ENCODE measurements around the gene ASPG.
A peak's percentile ranks its signal among the peaks of the same experiment; 100 is the strongest.

ASPG gene

GRCh38 chr14:104093366-104094055 is 8.0 kb downstream of the ASPG start:
- no peak for DNase-seq (ENCODE audit: low read depth in 4 of 4, low spot score in 1 of 4)

DNA sequence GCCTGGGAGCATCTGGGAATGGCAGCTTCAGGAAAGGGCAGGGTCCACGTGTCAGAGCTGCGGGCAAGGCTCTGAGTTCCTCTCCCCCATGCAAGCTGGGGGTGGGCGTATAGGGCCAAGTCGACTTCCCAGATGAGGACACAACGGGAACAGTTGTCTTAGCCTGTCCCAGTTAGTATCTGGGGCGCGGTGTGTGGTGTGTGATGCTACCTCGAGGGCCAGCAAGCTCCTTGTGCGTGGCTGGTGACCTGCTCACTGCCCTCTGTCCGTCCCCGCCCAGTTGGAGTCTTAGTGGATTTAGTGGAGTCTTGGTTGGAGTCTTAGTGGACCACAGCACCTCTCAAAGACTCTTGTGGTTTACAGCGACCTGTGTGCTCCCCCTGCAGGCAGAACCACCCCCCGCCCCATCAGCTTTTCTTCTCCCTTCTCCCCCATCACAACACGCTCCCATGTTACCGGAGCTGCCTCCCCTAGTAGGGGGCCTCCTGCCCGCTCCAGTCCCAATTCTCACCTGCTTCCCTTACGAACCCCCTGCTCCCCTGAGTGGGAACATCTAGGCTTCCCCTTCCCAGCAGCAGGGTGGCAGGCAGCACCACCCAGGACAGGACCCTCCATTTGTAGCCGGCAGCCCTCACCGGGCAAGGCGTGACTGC is 8.7 kb downstream of the ASPG start:
- DNase-seq (ENCODE audit: low read depth in 4 of 4, low spot score in 1 of 4) = no peak

GRCh38 chr14:104094709-104095425 is 9.4 kb downstream of the ASPG start:
- peak; percentile 51 to 80 (median 64) for DNase-seq (ENCODE audit: low read depth in 4 of 4, low spot score in 1 of 4)

DNA sequence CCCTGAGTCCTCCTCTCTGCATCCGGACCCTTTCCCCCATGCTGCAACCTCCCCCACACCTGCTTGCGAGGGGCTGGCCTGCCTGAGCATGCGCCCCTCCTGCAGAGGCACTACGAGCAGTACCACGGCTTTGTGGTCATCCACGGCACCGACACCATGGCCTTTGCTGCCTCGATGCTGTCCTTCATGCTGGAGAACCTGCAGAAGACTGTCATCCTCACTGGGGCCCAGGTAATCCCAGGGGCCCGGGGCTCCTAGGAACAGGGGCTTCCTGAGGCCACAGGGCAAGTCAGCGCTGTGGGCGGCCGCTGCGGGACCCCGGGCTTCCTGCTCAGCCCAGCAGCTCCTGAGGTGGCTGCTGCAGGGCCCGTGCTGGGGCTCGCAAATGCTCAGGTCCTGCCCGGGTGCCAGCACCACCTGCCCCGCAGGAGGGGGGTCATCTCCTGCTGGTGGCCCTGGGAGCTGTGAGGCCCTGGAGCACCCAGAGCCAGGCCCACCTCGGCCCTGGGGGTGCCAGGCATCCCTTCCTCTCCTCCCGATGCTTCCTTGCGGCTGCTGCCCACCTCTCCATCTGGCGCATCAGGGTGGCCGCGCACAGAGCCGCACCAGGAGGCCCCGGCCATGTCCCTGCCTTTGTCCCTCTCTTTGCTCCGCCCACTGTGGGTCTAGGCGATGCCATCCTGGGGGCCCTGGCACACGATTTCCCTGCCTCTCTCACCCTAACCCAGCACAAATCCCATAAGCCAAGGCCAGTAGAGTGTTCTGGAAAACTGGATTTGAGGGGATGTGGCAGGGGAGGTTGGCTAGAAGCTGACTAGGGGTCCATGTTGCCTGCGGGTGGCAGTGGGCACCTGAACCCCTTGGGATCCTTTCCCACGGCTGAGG is 10.2 kb downstream of the ASPG start:
- no peak for DNase-seq (ENCODE audit: low read depth in 4 of 4, low spot score in 1 of 4)

GRCh38 chr14:104096318-104096717 is 10.8 kb downstream of the ASPG start:
- no peak for DNase-seq (ENCODE audit: low read depth in 4 of 4, low spot score in 1 of 4)

DNA sequence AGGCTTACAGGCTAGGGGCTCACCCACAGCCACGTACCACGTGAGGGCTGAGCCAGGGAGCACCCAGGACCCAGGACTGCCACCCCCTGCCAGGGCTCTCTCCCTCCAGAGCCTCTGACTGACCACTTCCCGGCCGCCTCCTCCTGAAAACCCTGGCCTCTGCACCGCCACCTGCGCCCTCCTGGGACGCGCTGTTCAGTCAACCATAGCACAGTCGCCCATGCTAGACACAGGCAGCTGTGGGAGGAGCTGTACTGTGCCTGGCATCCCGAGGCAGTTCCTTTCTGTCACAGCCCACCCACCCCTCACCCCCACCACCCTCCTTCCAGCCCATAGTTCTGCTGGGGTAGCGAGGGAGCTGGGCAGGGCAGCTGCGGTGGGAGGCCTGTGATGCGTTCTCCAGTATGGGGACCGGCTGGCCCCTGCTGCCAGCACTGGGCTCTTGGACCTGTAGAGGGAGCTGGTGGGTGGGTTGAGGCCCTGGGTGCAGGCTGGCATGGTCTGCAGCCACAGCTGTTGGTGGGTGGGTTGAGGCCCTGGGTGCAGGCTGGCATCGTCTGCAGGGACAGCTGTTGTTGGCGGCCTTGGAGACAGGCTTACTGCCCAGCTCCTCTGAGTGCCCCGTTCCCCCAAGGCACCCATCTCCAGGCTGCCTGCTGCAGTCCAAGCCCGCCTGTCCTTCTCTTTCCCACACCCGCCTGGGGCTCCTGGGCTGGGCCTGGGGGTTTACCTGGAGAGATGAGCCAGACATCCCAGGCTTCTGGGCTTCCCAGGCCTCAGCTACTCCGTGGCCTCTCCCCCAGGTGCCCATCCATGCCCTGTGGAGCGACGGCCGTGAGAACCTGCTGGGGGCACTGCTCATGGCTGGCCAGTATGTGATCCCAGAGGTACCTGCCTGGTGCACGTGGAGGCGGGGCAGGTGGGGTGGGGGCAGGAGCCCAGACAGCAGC is 11.5 kb downstream of the ASPG start:
- no peak for DNase-seq (ENCODE audit: low read depth in 4 of 4, low spot score in 1 of 4)

DNA sequence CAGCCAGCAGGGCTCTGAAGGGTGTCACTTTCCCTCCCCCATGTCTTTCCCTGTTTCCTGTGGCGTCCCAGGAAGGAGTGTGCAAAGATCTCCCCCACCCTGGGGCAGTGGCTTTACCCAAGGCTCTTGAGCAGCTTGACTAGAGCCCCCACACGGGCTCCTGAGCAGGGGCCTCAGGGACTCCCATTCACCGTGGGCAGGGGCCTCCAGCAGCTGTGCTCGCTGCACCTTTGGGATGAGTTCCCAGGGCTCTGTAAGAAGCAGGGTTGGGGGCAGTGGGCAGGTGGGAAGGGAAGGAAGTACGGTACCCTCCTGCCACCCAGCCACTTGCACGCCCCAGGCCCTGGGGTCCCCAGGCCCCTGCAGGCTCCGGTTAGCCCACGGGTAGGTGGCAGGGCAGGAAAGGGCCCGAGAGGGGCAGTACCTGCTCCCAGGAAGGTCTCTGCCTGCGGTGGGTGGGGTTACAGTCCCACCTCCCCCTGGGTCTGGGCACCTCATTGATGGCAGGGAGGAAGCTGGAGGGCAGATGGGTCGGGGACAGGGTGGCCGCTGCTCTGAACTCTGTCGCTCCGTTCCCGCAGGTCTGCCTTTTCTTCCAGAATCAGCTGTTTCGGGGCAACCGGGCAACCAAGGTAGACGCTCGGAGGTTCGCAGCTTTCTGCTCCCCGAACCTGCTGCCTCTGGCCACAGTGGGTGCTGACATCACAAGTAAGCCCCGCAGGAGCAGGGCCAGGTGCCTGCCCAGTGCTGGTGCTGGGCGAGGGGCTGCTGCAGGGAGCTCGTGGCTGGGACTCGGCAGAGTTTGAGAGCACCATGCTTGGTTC is 13.0 kb downstream of the ASPG start:
- DNase-seq (ENCODE audit: low read depth in 4 of 4, low spot score in 1 of 4) = no peak

GRCh38 chr14:104099096-104100041 is 13.9 kb downstream of the ASPG start:
- DNase-seq (ENCODE audit: low read depth in 4 of 4, low spot score in 1 of 4) = no peak

- DNase-seq (ENCODE audit: low read depth in 4 of 4, low spot score in 1 of 4) = no peak
These were observed 14.9 kb downstream of the ASPG start for GRCh38 chr14:104100171-104101085.

- DNase-seq (ENCODE audit: low read depth in 4 of 4, low spot score in 1 of 4) = no peak
These were observed 15.7 kb downstream of the ASPG start for GRCh38 chr14:104101086-104101621.

DNA sequence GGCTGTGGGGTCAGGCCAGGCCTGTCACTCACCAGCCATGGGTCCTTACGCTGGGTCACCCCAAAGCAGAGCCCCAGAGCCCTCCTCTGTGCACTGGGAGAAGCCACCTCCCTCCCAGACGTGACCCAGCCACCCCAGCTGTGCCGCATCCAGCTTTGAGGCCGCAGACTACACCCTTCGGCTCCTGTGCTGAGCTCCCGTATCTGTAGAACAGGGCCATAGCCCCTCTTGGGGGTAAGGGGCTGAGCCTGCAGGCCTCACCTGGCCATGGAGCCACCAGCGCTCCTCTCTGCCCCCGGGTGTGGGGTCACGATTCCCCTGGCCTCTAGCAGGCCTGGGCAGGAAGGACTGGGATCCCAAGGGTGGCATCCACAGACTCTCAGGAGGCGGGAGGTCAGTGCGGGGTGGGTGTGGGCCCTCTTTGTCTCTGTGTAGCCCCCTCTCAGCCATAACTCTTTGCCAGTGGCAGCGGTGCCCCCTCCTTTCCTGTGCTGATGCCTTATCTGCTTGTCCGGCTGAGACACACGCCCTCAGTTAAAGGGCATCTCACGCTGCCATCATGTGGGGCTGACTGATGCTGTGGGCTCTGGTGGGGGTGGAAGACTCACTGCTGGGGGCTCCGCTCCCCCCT is 16.3 kb downstream of the ASPG start:
- no peak for DNase-seq (ENCODE audit: low read depth in 4 of 4, low spot score in 1 of 4)

DNA sequence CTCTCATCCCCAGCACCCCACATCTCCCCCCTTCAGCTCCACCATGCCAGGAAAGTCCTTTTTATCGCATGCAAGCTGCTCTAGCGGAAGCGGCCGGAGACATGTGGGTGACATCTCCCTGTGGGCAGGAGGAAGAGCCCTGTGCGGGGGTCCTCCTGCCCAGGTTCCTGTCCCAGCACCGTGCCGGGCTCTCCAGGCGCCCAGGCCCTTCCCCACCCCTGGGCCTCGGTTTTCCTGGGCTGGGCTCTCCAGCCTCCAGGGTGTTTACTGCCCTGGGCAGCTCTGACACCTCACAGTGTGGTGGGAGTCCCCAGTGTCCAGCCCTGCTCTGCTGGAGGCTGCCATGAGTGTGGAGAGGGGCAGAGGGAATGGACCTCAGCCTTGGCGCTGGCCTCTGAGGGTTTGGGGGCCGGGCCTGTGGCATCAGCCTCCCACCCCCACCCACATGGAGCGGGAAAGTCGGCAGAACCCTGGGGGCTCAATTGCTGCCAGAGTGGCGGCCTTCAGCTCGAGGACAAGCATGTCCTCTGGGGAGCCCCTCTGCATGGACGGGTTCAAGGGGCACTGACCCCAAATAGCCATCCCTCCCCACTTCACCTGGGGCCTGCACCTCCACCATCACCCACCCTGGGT is 16.9 kb downstream of the ASPG start:
- DNase-seq (ENCODE audit: low read depth in 4 of 4, low spot score in 1 of 4) = no peak

- DNase-seq (ENCODE audit: low read depth in 4 of 4, low spot score in 1 of 4) = no peak
These were observed 17.6 kb downstream of the ASPG start for GRCh38 chr14:104103061-104103445.

- DNase-seq (ENCODE audit: low read depth in 4 of 4, low spot score in 1 of 4) = no peak
These were observed 18.1 kb downstream of the ASPG start for GRCh38 chr14:104103446-104104075.

GRCh38 chr14:104104076-104104901 is 18.8 kb downstream of the ASPG start:
- DNase-seq (ENCODE audit: low read depth in 4 of 4, low spot score in 1 of 4) = no peak
